OCI-LY1 (cell line): ENCODE data around the gene COL23A1.
"Not testable (repeated sequence)": the region's sequence is repeated elsewhere in the genome, so short reads cannot be mapped to it uniquely, and the experiment has no call there.

ENCODE experiments used
- H2AFZ ChIP-seq: fragments of 200-600 bp; sonication (generic), shearing (Covaris generic); 2 replicates; pipeline ENCODE4 v1.6.0; 2014; ENCODE audit warnings: antibody characterized with exemption, mild to moderate bottlenecking, low read length
- H3F3A ChIP-seq: fragments of 200-600 bp; sonication (generic), shearing (Covaris generic); 2 replicates; pipeline ENCODE4 v1.6.0; 2014; ENCODE audit warnings: mild to moderate bottlenecking, antibody characterized with exemption, low read length, moderate library complexity; ENCODE audit not compliant: insufficient read depth
- H3K27ac ChIP-seq: fragments of 200-600 bp; sonication (generic); 2 replicates; pipeline ENCODE4 v1.5.1; 2014; ENCODE audit warnings: low read length, mixed run types, mild to moderate bottlenecking, low read depth; ENCODE audit not compliant: poor library complexity, severe bottlenecking
- H3K27me3 ChIP-seq: fragments of 200-600 bp; sonication (generic); 2 replicates; pipeline ENCODE4 v1.6.0; 2014; ENCODE audit warnings: antibody characterized with exemption, mild to moderate bottlenecking, low read length, moderate library complexity; ENCODE audit not compliant: insufficient read depth
- H3K36me3 ChIP-seq: fragments of 200-600 bp; sonication (generic); 2 replicates; pipeline ENCODE4 v1.6.1; 2014; ENCODE audit warnings: mild to moderate bottlenecking, antibody characterized with exemption, low read length, moderate library complexity, mixed read lengths; ENCODE audit not compliant: insufficient read depth
- H3K4me1 ChIP-seq: fragments of 200-600 bp; sonication (generic); 2 replicates; pipeline ENCODE4 v1.5.1; 2014; ENCODE audit warnings: mild to moderate bottlenecking, low read length, moderate library complexity; ENCODE audit not compliant: insufficient read depth, severe bottlenecking
- H3K4me2 ChIP-seq: fragments of 200-600 bp; sonication (generic), shearing (Covaris generic); 2 replicates; pipeline ENCODE4 v1.6.1; 2014; ENCODE audit warnings: low read length
- H3K4me3 ChIP-seq: fragments of 200-600 bp; sonication (generic); 2 replicates; pipeline ENCODE4 v1.5.1; 2014; ENCODE audit warnings: low read length, low read depth, mild to moderate bottlenecking, mixed read lengths; ENCODE audit not compliant: poor library complexity, severe bottlenecking
- H3K79me2 ChIP-seq: fragments of 200-600 bp; shearing (Covaris generic); 2 replicates; pipeline ENCODE4 v1.6.1; 2016; ENCODE audit warnings: mixed run types, low read length, mixed read lengths; ENCODE audit not compliant: insufficient read depth
- H3K9ac ChIP-seq: fragments of 200-600 bp; sonication (generic), shearing (Covaris generic); 2 replicates; pipeline ENCODE4 v1.6.1; 2014; ENCODE audit warnings: mild to moderate bottlenecking, low read length, mixed read lengths
- H3K9me2 ChIP-seq: fragments of 200-600 bp; sonication (generic), shearing (Covaris generic); 2 replicates; pipeline ENCODE4 v1.6.1; 2014; ENCODE audit warnings: low read depth, mild to moderate bottlenecking, low read length, mixed read lengths
- H3K9me3 ChIP-seq: fragments of 200-600 bp; shearing (Covaris generic); 2 replicates; pipeline ENCODE4 v1.6.1; 2014; ENCODE audit warnings: low read length, mixed read lengths
- H4K20me1 ChIP-seq: fragments of 200-600 bp; sonication (generic), shearing (Covaris generic); 2 replicates; pipeline ENCODE4 v1.6.0; 2016; ENCODE audit warnings: mild to moderate bottlenecking, low read length; ENCODE audit not compliant: insufficient read depth
- EZH2 ChIP-seq: fragments of 200-600 bp; sonication (generic), shearing (Covaris generic); IDR thresholded peaks from 2 replicates; pipeline ENCODE4 v1.8.0; 2017; ENCODE audit warnings: borderline replicate concordance, mixed run types, mild to moderate bottlenecking, antibody characterized with exemption, low read length, moderate library complexity, mixed read lengths
- TF ChIP-seq, protein P1 (sequence below): fragments of 200-600 bp; sonication (generic), shearing (Covaris generic); IDR thresholded peaks from 2 replicates; pipeline ENCODE4 v1.5.1; 2017; ENCODE audit warnings: mild to moderate bottlenecking, antibody characterized with exemption, low read length, moderate library complexity, mixed read lengths

The COL23A1 gene

DNA sequence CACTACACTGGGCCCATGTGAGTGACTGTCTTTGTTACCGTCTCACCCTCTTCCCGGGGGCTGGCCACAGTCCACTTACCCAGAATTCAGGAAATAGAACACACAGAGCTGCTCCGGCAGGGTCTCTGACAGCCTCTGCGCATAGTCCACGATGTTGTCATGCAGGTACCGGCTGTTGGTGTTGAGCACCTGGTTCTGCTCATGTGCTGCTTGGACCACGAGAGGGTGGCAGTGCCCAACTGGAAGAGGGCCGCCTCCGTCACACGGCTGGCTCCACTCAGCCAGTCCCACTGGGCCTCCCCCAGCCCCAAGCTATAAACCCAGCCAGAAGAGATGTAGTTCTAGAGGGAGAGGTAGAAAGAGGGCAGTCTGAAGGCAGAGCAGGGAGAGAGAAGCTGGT, 360.3 kb downstream of the COL23A1 start:
- Histone ChIP-seq H3K4me1 (peaks cover 20% of the 10 kb centered on the region), H3K9ac (peak overlapping the region; percentile 99; the same call in 1 of the 2 replicates), H3K4me3 (no peak overlapping the region), H3K4me2 (peak overlapping the region; percentile 94; the same call in 1 of the 2 replicates), H3K27ac (no peak overlapping the region), H3K27me3 (no peaks in the 10 kb centered on the region), H3K36me3 (peaks cover 60% of the 10 kb centered on the region), H4K20me1 (no peaks in the 10 kb centered on the region), H2AFZ (no peak overlapping the region), H3K9me3 (no peaks in the 10 kb centered on the region), H3K9me2 (no peaks in the 10 kb centered on the region), H3K79me2 (peaks cover 7% of the 10 kb centered on the region), H3F3A (0 out of 2 replicates have a peak, but pooled peaks cover 3% of the 10 kb centered on the region)
- no peak for TF ChIP-seq EZH2
- TF ChIP-seq, protein P1, sequence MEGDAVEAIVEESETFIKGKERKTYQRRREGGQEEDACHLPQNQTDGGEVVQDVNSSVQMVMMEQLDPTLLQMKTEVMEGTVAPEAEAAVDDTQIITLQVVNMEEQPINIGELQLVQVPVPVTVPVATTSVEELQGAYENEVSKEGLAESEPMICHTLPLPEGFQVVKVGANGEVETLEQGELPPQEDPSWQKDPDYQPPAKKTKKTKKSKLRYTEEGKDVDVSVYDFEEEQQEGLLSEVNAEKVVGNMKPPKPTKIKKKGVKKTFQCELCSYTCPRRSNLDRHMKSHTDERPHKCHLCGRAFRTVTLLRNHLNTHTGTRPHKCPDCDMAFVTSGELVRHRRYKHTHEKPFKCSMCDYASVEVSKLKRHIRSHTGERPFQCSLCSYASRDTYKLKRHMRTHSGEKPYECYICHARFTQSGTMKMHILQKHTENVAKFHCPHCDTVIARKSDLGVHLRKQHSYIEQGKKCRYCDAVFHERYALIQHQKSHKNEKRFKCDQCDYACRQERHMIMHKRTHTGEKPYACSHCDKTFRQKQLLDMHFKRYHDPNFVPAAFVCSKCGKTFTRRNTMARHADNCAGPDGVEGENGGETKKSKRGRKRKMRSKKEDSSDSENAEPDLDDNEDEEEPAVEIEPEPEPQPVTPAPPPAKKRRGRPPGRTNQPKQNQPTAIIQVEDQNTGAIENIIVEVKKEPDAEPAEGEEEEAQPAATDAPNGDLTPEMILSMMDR, result no peak

DNA sequence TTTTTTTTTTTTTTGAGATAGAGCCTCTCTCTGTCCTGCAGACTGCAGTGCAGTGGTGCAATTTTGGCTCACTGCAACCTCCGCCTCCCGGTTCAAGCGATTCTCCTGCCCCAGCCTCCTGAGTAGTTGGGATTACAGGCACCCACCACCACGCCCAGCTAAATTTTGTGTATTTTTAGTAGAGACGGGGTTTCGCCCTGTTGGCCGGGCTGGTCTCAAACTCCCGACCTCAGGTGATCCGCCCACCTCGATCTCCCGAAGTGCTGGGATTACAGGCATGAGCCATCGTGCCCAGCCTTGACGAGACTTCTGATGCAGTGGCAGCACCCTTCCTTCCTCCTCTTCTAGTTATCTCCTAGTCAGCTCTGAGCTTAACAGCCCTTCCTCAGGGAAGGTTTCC, 361.1 kb downstream of the COL23A1 start:
- H3K4me3 ChIP-seq, H3K9ac ChIP-seq, H4K20me1 ChIP-seq, H3K27me3 ChIP-seq, H3K4me2 ChIP-seq, H2AFZ ChIP-seq, H3K27ac ChIP-seq, H3K79me2 ChIP-seq, H3K9me3 ChIP-seq, H3K9me2 ChIP-seq, H3F3A ChIP-seq: not testable (repeated sequence)
- H3K36me3 ChIP-seq, result peaks cover 67% of the 10 kb centered on the region
- H3K4me1 ChIP-seq, result peaks cover 20% of the 10 kb centered on the region

DNA sequence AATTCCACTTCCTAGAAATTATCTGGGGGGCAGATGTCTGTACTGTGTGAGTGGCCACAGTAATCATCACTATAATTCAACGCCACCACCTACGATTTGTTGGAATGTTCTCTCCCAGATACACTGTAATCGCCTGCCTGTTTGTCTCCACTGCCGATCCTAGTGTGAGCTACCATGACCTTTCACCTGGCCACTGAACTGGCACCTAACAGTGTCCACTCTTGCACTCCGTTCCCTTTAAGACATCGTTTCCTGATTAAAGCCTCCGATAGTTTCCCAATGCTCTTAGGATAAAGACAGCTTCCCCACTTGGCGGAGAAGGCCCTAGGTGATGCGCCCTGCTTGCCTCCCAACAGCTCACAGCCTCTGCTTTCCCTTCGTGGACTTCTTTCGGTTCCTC, 361.6 kb downstream of the COL23A1 start:
- no peaks in the 10 kb centered on the region for H3K9me2 ChIP-seq
- no peak overlapping the region for H3K9ac ChIP-seq
- peaks cover 7% of the 10 kb centered on the region for H3K79me2 ChIP-seq
- H3K4me2 ChIP-seq, result no peak overlapping the region
- H4K20me1 ChIP-seq, result no peaks in the 10 kb centered on the region
- TF ChIP-seq, protein P1, result no peak
- no peak for TF ChIP-seq EZH2
- 0 out of 2 replicates have a peak, but pooled peaks cover under 1% of the 10 kb centered on the region for H3F3A ChIP-seq
- no peak overlapping the region for H3K4me3 ChIP-seq
- no peaks in the 10 kb centered on the region for H3K9me3 ChIP-seq
- H3K27me3 ChIP-seq, result no peaks in the 10 kb centered on the region
- H2AFZ ChIP-seq, result no peak overlapping the region
- no peak overlapping the region for H3K27ac ChIP-seq
- peaks cover 20% of the 10 kb centered on the region for H3K4me1 ChIP-seq
- peaks cover 69% of the 10 kb centered on the region for H3K36me3 ChIP-seq

- Histone ChIP-seq H3K27ac (no peak overlapping the region), H3K9ac (no peak overlapping the region), H3K4me3 (no peak overlapping the region), H3K9me2 (no peaks in the 10 kb centered on the region), H3K4me1 (peaks cover 18% of the 10 kb centered on the region), H3K36me3 (peaks cover 71% of the 10 kb centered on the region), H4K20me1 (no peaks in the 10 kb centered on the region), H3K27me3 (no peaks in the 10 kb centered on the region), H3K9me3 (no peaks in the 10 kb centered on the region), H3K79me2 (peaks cover 7% of the 10 kb centered on the region), H3F3A (no peaks in the 10 kb centered on the region), H3K4me2 (no peak overlapping the region), H2AFZ (no peak overlapping the region)
- no peak for TF ChIP-seq EZH2
- TF ChIP-seq, protein P1, result no peak
These were observed 362.3 kb downstream of the COL23A1 start for GRCh38 chr5:178227929-178228328.
